ENCODE measurements around the gene TMEM42.
A peak's percentile ranks its signal among the peaks of the same experiment; 100 is the strongest.

The TMEM42 gene

DNA sequence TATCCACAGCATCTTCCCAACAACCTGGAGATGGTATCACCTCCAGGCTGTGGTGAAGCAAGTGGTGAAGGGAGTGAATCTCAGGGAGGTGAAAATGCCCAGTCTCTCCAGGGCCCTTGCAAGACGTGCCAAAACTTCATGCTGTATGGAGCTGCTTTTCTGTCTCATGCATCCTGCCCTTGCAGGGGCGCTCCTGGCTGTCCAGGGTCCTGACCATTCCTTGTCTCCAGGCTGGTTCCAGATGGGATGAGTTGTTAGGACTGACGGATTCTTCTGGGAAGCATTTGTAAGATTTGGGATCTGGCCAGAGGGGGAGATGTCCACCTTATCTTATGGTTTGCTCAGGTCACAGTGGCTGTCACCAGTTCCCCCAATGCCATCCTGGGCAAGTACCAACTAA is 28.5 kb downstream of the TMEM42 start:
- Histone ChIP-seq H3K27me3 (ENCODE audit: insufficient read depth, insufficient read length) (no peaks in the 10 kb centered on the region), H3K36me3 (ENCODE audit: insufficient read depth, insufficient read length, low read length) (no peaks in the 10 kb centered on the region), H3K9ac (ENCODE audit: insufficient read length, low read depth) (no peak overlapping the region), H3K4me1 (ENCODE audit: insufficient read depth, insufficient read length) (peaks cover 6% of the 10 kb centered on the region), H3K4me3 (ENCODE audit: insufficient read length, low read depth) (no peak overlapping the region), H3K9me3 (ENCODE audit: insufficient read depth, low read length) (no peaks in the 10 kb centered on the region)
- no peak for DNase-seq (ENCODE audit: low read depth, low spot score)
- TF ChIP-seq ZNF274 (IDR thresholded peaks at IDR 0.05; ENCODE audit: low read depth, low read length) (no peak), SUZ12 (IDR thresholded peaks at IDR 0.05; ENCODE audit: extremely low read depth, insufficient read depth, insufficient read length) (no peak), YY1 (IDR thresholded peaks at IDR 0.05; ENCODE audit: insufficient read depth, insufficient read length) (no peak)

DNA sequence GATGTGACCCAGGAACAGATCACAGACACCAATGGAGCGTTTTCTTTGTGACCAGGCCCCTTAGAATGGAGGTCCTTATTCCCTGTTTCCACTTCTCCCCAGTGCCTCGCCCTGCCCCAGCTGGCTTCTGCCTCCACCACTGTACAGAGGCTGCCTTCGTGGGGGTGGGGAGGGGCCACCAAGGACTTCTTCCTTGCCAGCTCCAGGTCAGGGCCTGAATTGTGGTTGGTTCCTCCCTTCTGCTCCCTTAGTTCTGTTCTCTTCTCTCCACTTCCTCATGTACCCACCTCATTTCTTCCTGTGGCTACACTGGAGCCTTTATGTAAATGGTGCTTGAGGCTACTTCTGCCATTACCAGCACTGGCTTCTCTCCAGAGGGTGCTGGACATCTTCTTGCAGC is 29.1 kb downstream of the TMEM42 start:
- H3K36me3 ChIP-seq (ENCODE audit: insufficient read depth, insufficient read length, low read length), result no peaks in the 10 kb centered on the region
- H3K9me3 ChIP-seq (ENCODE audit: insufficient read depth, low read length), result no peaks in the 10 kb centered on the region
- TF ChIP-seq ZNF274 (IDR thresholded peaks at IDR 0.05; ENCODE audit: low read depth, low read length) (no peak), YY1 (IDR thresholded peaks at IDR 0.05; ENCODE audit: insufficient read depth, insufficient read length) (no peak), SUZ12 (IDR thresholded peaks at IDR 0.05; ENCODE audit: extremely low read depth, insufficient read depth, insufficient read length) (no peak)
- H3K27me3 ChIP-seq (ENCODE audit: insufficient read depth, insufficient read length), result no peaks in the 10 kb centered on the region
- H3K4me1 ChIP-seq (ENCODE audit: insufficient read depth, insufficient read length), result peaks cover 4% of the 10 kb centered on the region
- H3K4me3 ChIP-seq (ENCODE audit: insufficient read length, low read depth), result no peak overlapping the region
- H3K9ac ChIP-seq (ENCODE audit: insufficient read length, low read depth), result no peak overlapping the region
- DNase-seq (ENCODE audit: low read depth, low spot score), result no peak

DNA sequence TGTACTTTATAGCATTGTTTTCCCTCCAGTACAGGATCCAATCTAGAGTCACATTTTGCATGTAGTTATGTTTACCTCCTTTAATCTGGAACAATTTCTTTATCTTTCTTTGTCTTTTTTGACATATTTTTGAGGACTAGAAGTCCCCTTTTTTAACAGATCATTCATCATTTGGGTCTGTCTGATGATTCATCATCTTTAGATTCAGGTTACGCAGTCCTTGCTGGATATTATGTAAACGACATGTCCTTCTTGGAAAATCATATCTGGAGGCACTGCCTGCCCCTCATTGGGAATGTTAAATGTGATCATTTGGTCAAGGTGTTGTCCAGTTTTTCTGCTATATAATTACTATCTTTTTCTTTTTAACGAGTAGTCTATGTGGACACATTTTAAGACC is 31.0 kb downstream of the TMEM42 start:
- no peaks in the 10 kb centered on the region for H3K36me3 ChIP-seq (ENCODE audit: insufficient read depth, insufficient read length, low read length)
- DNase-seq (ENCODE audit: low read depth, low spot score), result no peak
- no peaks in the 10 kb centered on the region for H3K9me3 ChIP-seq (ENCODE audit: insufficient read depth, low read length)
- H3K4me1 ChIP-seq (ENCODE audit: insufficient read depth, insufficient read length), result peaks cover 2% of the 10 kb centered on the region
- no peaks in the 10 kb centered on the region for H3K27me3 ChIP-seq (ENCODE audit: insufficient read depth, insufficient read length)
- no peak overlapping the region for H3K9ac ChIP-seq (ENCODE audit: insufficient read length, low read depth)
- H3K4me3 ChIP-seq (ENCODE audit: insufficient read length, low read depth), result no peak overlapping the region
- TF ChIP-seq ZNF274 (IDR thresholded peaks at IDR 0.05; ENCODE audit: low read depth, low read length) (no peak), YY1 (IDR thresholded peaks at IDR 0.05; ENCODE audit: insufficient read depth, insufficient read length) (no peak), SUZ12 (IDR thresholded peaks at IDR 0.05; ENCODE audit: extremely low read depth, insufficient read depth, insufficient read length) (no peak)

DNA sequence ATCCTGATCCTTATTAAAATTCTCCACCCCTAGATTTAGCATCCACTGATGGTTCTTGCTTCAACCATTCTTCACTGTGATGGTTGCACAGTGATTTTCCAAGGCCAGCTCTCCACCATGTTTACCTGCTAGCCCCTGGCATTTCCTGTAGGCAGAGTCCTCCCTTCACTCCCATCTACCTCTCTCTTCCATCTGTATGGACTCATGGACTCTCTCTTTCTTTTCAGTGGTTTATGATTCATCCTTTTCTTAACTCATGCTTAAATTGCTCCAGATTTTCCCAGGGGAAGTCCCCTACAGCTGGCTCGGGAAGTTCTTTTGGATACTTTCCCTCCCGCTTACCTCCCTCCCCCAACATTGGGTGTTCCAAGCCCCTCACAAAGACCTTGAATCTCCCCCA is 31.4 kb downstream of the TMEM42 start:
- no peak overlapping the region for H3K4me3 ChIP-seq (ENCODE audit: insufficient read length, low read depth)
- H3K27me3 ChIP-seq (ENCODE audit: insufficient read depth, insufficient read length), result no peaks in the 10 kb centered on the region
- no peaks in the 10 kb centered on the region for H3K9me3 ChIP-seq (ENCODE audit: insufficient read depth, low read length)
- H3K4me1 ChIP-seq (ENCODE audit: insufficient read depth, insufficient read length), result peaks cover 2% of the 10 kb centered on the region
- no peak overlapping the region for H3K9ac ChIP-seq (ENCODE audit: insufficient read length, low read depth)
- DNase-seq (ENCODE audit: low read depth, low spot score), result no peak
- no peaks in the 10 kb centered on the region for H3K36me3 ChIP-seq (ENCODE audit: insufficient read depth, insufficient read length, low read length)
- TF ChIP-seq YY1 (IDR thresholded peaks at IDR 0.05; ENCODE audit: insufficient read depth, insufficient read length) (no peak), SUZ12 (IDR thresholded peaks at IDR 0.05; ENCODE audit: extremely low read depth, insufficient read depth, insufficient read length) (no peak), ZNF274 (IDR thresholded peaks at IDR 0.05; ENCODE audit: low read depth, low read length) (no peak)

DNA sequence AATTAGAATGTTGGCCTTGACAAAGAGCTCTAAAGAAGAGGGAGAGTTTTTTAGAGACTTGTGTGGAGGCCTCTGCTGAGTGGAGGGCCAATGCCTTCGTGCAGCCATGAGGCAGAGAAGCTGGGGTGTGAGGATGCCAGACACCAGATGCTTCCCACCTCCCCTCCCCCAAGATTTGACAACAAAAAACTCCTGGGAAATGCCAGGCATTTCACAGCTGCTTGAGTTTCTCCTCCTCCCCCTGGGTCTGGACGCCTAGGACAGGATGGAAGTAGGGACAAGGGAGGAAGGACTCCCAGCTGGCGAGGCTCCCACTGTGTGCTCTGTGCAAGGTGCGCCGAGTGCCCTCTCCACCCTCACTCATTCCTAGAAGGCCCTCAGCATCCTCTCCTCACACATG is 32.8 kb downstream of the TMEM42 start:
- Histone ChIP-seq H3K36me3 (ENCODE audit: insufficient read depth, insufficient read length, low read length) (no peaks in the 10 kb centered on the region), H3K4me3 (ENCODE audit: insufficient read length, low read depth) (no peak overlapping the region), H3K9ac (ENCODE audit: insufficient read length, low read depth) (peak overlapping the region; percentile 21), H3K27me3 (ENCODE audit: insufficient read depth, insufficient read length) (no peaks in the 10 kb centered on the region), H3K9me3 (ENCODE audit: insufficient read depth, low read length) (no peaks in the 10 kb centered on the region), H3K4me1 (ENCODE audit: insufficient read depth, insufficient read length) (peaks cover 7% of the 10 kb centered on the region)
- no peak for TF ChIP-seq ZNF274 (IDR thresholded peaks at IDR 0.05; ENCODE audit: low read depth, low read length)
- TF ChIP-seq SUZ12 (IDR thresholded peaks at IDR 0.05; ENCODE audit: extremely low read depth, insufficient read depth, insufficient read length), result no peak
- no peak for TF ChIP-seq YY1 (IDR thresholded peaks at IDR 0.05; ENCODE audit: insufficient read depth, insufficient read length)
- DNase-seq (ENCODE audit: low read depth, low spot score), result no peak

DNA sequence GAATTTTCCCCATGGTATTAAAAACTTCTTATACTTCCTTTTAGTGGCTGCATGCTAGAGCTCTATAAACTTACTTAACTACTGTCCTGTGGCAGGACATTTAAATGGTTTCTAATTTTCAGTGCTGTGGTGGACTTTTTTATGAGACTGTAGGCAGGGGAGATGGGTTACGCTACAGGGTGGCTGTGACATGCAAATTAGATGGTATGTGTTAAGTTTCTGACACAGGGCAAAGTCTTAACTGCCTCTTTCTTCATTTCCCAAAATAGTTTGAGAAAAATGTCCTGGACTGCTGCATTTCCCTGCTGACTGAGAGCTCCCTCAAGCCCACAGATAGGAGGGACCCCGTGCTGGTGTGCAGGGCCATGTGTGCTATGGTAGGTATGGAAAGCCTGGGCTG is 34.7 kb downstream of the TMEM42 start:
- no peak for DNase-seq (ENCODE audit: low read depth, low spot score)
- H3K4me3 ChIP-seq (ENCODE audit: insufficient read length, low read depth), result no peak overlapping the region
- peaks cover 11% of the 10 kb centered on the region for H3K4me1 ChIP-seq (ENCODE audit: insufficient read depth, insufficient read length)
- TF ChIP-seq ZNF274 (IDR thresholded peaks at IDR 0.05; ENCODE audit: low read depth, low read length) (no peak), SUZ12 (IDR thresholded peaks at IDR 0.05; ENCODE audit: extremely low read depth, insufficient read depth, insufficient read length) (no peak), YY1 (IDR thresholded peaks at IDR 0.05; ENCODE audit: insufficient read depth, insufficient read length) (no peak)
- no peak overlapping the region for H3K9ac ChIP-seq (ENCODE audit: insufficient read length, low read depth)
- no peaks in the 10 kb centered on the region for H3K27me3 ChIP-seq (ENCODE audit: insufficient read depth, insufficient read length)
- H3K36me3 ChIP-seq (ENCODE audit: insufficient read depth, insufficient read length, low read length), result no peaks in the 10 kb centered on the region
- no peaks in the 10 kb centered on the region for H3K9me3 ChIP-seq (ENCODE audit: insufficient read depth, low read length)

DNA sequence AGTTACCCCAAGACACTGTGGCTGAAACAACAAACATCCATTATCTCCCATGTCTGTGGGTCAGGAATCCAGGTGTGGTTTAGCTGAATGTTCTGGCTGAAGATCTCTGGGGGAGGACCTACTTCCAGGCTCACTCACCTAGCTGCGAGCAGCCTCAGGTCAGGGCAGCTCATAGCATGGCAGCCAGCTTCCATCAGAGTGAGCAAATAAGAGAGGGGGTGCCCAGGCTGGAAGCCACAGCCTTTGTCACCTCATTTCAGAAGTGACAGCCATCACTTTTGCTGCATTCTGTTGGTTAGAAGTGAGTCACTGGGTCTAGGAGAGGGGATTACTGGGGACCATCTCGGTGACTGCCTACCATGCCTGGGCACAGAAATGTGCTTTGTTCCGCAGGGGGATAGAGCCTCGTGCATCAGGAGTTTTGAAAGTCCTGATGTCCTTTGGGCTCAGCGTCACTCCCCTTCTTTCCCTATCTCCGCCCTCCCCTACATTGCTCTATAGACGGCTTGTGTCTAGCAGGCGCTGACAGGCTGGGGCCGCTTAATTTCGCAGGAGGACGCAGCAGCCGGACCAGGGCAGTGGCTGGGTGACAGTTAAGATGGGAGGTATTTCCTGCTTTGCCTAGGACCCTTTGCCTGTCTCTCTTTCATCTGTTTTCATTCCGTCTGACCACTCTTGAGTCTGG is 38.1 kb downstream of the TMEM42 start:
- Histone ChIP-seq H3K9ac (ENCODE audit: insufficient read length, low read depth) (no peak overlapping the region), H3K27me3 (ENCODE audit: insufficient read depth, insufficient read length) (no peaks in the 10 kb centered on the region), H3K9me3 (ENCODE audit: insufficient read depth, low read length) (no peaks in the 10 kb centered on the region), H3K4me1 (ENCODE audit: insufficient read depth, insufficient read length) (peaks cover 11% of the 10 kb centered on the region), H3K36me3 (ENCODE audit: insufficient read depth, insufficient read length, low read length) (no peaks in the 10 kb centered on the region), H3K4me3 (ENCODE audit: insufficient read length, low read depth) (no peak overlapping the region)
- no peak for TF ChIP-seq SUZ12 (IDR thresholded peaks at IDR 0.05; ENCODE audit: extremely low read depth, insufficient read depth, insufficient read length)
- no peak for TF ChIP-seq YY1 (IDR thresholded peaks at IDR 0.05; ENCODE audit: insufficient read depth, insufficient read length)
- no peak for TF ChIP-seq ZNF274 (IDR thresholded peaks at IDR 0.05; ENCODE audit: low read depth, low read length)
- DNase-seq (ENCODE audit: low read depth, low spot score), result no peak

Data from NT2/D1 (cell line).